NOMO-1 treated with DMSO at 0.1 percent for 48 hours (cell line): ENCODE measurements around the gene RNF186.
"Not testable (repeated sequence)": the region's sequence is repeated elsewhere in the genome, so short reads cannot be mapped to it uniquely, and the experiment has no call there.

Experiments used
- DNase-seq: peaks from one replicate; lab custom pipeline; 2025; ENCODE audit not compliant: unreplicated experiment; lab: John Stamatoyannopoulos, UW

The RNF186 gene

GRCh38 chr1:19814681-19815503 is at the start of gene RNF186:
RNF186 (minus strand) TSS chr1:19815283; CDS start chr1:19815101, 182 bp downstream.
- DNase-seq = no peak

GRCh38 chr1:19864570-19865160 is 49.6 kb upstream of the RNF186 start:
- DNase-seq = no peak

GRCh38 chr1:19862944-19863343 is 47.9 kb upstream of the RNF186 start:
- no peak for DNase-seq

GRCh38 chr1:19861842-19862530 is 46.9 kb upstream of the RNF186 start:
- no peak for DNase-seq

GRCh38 chr1:19861034-19861433 is 46.0 kb upstream of the RNF186 start:
- no peak for DNase-seq

- DNase-seq = no peak
These were observed 45.3 kb upstream of the RNF186 start for GRCh38 chr1:19860418-19860817.

- no peak for DNase-seq
These were observed 44.8 kb upstream of the RNF186 start for GRCh38 chr1:19859876-19860275.

- peak; percentile 31 for DNase-seq
These were observed 43.8 kb upstream of the RNF186 start for GRCh38 chr1:19858893-19859292.

GRCh38 chr1:19854866-19855265 is 39.8 kb upstream of the RNF186 start:
- no peak for DNase-seq

- DNase-seq = no peak
These were observed 37.0 kb upstream of the RNF186 start for GRCh38 chr1:19852036-19852435.

- DNase-seq = no peak
These were observed 35.1 kb upstream of the RNF186 start for GRCh38 chr1:19850214-19850613.

GRCh38 chr1:19849307-19849706 is 34.2 kb upstream of the RNF186 start:
- not testable (repeated sequence) for DNase-seq

GRCh38 chr1:19847334-19847733 is 32.3 kb upstream of the RNF186 start:
- not testable (repeated sequence) for DNase-seq

GRCh38 chr1:19846338-19846737 is 31.3 kb upstream of the RNF186 start:
- no peak for DNase-seq

- no peak for DNase-seq
These were observed 30.5 kb upstream of the RNF186 start for GRCh38 chr1:19845555-19845954.

- DNase-seq = no peak
These were observed 29.8 kb upstream of the RNF186 start for GRCh38 chr1:19844731-19845495.

- DNase-seq = no peak
These were observed 25.1 kb upstream of the RNF186 start for GRCh38 chr1:19840228-19840627.

- DNase-seq = no peak
These were observed 22.8 kb upstream of the RNF186 start for GRCh38 chr1:19837866-19838265.

- no peak for DNase-seq
These were observed 20.5 kb upstream of the RNF186 start for GRCh38 chr1:19835578-19835977.

GRCh38 chr1:19831441-19831840 is 16.4 kb upstream of the RNF186 start:
- DNase-seq = no peak

- DNase-seq = no peak
These were observed 13.5 kb upstream of the RNF186 start for GRCh38 chr1:19828546-19828945.
